Large intestine (tissue), 3 donors: ENCODE results near the gene EPHA10. TPM values are rescaled to one million over a fixed set of nuclear protein-coding genes. Genes with fewer than 3 reads are reported as not detected.
A peak's percentile ranks its signal among the peaks of the same experiment; 100 is the strongest.
"Not testable (repeated sequence)": the region's sequence is repeated elsewhere in the genome, so short reads cannot be mapped to it uniquely, and the experiment has no call there.

ENCODE experiments used
- DNase-seq, 2 donors: peaks; one replicate each; pipeline versions ENCODE4 v3.0.0 to v3.0.0-alpha.2; 2013
- H3K27ac ChIP-seq: one replicate; pipeline ENCODE4 v1.5.1; 2013; ENCODE audit warnings: low read length
- H3K27me3 ChIP-seq: 2 replicates; pipeline ENCODE4 v1.6.1; 2013; ENCODE audit warnings: low read length; ENCODE audit not compliant: control insufficient read depth, insufficient read depth
- H3K36me3 ChIP-seq: 2 replicates; pipeline ENCODE4 v1.6.1; 2013; ENCODE audit warnings: low read length; ENCODE audit not compliant: control insufficient read depth, insufficient read depth
- H3K4me1 ChIP-seq: one replicate; pipeline ENCODE4 v1.6.1; 2013; ENCODE audit warnings: low read length; ENCODE audit not compliant: control insufficient read depth, insufficient read depth
- H3K4me3 ChIP-seq: one replicate; pipeline ENCODE4 v1.5.1; 2013; ENCODE audit warnings: low read length
- H3K9me3 ChIP-seq: one replicate; pipeline ENCODE4 v1.6.1; 2013; ENCODE audit warnings: mild to moderate bottlenecking, low read depth, low read length, moderate library complexity; ENCODE audit not compliant: control insufficient read depth
- WGBS: methylation state at CpG from one replicate; pipeline ENCODE4 v1.1.5; 2013; ENCODE audit warnings: low lambda C conversion rate; ENCODE audit not compliant: insufficient coverage; 5-methylcytosine and 5-hydroxymethylcytosine counted together
- polyA plus RNA-seq: library from polyadenylated mRNA; unstranded; fragments of 120-200 nt; gene quantifications from one replicate; pipeline ENCODE4 v1.2.1, GENCODE V29; 2013

Gene EPHA10
- polyA plus RNA-seq, 1 donor: 1.2 TPM

DNA sequence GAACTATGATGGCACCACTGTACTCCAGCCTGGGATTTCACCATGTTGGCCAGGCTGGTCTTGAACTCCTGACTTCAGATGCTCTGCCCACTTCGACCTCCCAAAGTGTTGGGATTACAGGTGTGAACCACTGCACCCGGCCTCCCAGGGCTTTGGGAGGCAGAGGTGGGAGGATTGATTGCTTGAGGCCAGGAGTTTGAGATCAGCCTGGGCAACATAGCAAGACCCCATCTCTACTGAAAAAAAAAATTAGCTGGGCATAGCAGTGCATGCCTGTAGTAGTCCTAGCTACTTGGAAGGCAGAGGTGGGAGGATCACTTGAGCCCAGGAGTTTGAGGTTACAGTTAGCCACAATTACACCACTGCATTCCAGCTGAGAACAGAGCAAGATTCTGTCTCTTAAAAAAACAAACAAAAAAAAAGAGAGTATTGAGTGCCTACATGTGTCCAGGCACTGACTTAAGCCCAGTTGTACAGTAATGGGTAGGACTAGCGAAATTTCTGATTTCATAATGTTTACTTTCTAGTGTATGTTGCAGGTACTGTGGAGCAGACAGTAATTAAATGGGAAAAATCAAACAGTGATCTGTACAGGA lies 32.9 kb upstream of the EPHA10 start:
- DNase-seq: no peak
- WGBS: 100% methylated on average over 1 of the region's 3 CpGs
- H3K4me3 ChIP-seq: no peak overlapping the region
- peaks cover 3% of the 10 kb centered on the region for H3K4me1 ChIP-seq
- H3K27me3 ChIP-seq: peaks cover 14% of the 10 kb centered on the region
- no peak overlapping the region for H3K27ac ChIP-seq
- peaks cover 21% of the 10 kb centered on the region for H3K36me3 ChIP-seq
- no peaks in the 10 kb centered on the region for H3K9me3 ChIP-seq

DNA sequence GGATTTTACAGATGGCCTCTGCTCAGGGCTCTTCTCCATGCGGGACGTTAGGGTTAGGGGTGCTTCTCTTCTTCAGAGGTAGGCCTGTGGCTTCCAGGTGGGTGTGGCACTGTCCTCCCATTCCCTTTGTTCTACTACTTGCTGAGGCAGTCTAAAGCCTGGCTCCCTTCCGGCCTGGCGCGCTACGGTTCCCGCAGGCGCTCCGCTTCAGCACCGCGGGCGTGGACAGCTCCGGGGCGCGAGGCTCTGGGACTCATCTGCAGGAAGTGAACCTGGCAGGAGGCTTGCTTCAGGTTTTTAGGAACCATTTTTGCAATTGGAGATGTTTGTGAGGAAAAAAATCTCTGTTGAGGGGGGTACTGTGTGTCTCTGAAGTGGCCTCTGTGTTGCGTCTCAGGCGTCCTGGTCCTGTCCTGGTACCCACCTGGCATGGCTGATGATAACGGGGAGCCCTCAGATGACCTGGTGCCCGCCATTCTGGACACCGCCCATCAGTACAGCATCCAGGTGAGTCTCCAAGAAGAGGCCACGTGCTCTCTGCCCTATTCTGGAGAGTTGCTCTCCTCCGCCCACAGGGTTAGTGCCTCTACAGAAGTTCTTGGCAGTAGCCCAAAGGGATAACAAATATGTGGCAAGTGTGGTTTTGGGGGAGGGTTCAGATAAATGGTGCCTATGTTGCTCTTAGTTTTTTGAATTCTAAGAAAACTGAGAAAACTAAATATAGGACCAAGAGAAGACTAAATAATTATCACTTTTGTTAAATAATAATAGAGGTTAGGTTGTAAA lies 30.6 kb upstream of the EPHA10 start:
- Histone ChIP-seq H3K4me3 (no peak overlapping the region), H3K36me3 (peaks cover 9% of the 10 kb centered on the region), H3K27ac (no peak overlapping the region), H3K27me3 (peaks cover 33% of the 10 kb centered on the region), H3K9me3 (no peaks in the 10 kb centered on the region), H3K4me1 (peaks cover 3% of the 10 kb centered on the region)
- no CpG with 5 or more reads among the region's 22 CpGs for WGBS
- DNase-seq: peak; percentile 31 to 58

DNA sequence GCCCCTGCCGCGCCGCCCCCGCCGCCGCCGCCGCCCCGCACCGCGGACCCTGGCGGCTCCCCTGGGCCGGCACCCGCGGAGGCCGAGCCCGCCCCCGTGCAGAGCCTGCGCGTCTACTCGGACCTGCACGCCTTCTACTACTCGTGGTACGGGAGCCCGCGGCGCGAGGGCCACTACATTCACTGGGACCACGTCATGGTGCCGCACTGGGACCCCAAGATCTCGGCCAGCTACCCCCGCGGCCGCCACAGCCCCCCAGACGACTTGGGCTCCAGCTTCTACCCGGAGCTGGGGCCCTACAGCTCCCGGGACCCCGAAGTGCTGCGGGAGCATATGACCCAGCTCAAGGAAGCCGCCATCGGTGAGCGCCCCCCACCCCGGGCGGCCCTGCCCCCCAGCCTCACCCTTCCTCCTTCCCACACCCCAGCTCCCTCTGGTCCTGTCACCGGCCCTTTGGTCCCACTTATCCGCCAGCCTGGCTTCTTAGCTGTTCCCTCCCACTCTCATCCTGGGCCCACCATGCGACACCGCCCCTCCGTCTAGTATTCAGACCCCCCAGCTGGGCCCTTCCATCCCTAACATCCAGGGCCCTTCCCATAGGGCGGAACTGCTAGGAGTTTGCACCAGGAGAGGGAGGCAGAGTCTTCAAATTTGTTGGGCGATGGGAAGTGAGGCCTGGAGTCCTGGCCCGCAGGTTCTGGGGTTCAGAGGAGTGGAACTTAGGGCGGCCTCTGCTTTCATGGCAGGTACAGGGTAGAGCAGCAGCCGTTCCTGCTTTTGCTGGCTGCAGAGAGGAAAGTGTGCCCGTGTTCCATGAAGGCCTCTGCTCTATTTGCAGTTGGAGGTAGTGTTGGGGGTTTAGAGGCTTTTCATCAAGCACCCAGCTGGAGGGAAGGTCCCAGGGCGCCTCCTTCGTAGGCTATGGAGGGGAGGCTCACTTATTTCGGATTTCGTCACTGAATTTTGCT lies 29.7 kb upstream of the EPHA10 start:
- peaks cover 3% of the 10 kb centered on the region for H3K4me1 ChIP-seq
- no CpG with 5 or more reads among the region's 59 CpGs for WGBS
- no peak for DNase-seq
- H3K36me3 ChIP-seq: peaks cover 4% of the 10 kb centered on the region
- H3K4me3 ChIP-seq: peak overlapping the region; percentile 19
- H3K27ac ChIP-seq: no peak overlapping the region
- no peaks in the 10 kb centered on the region for H3K9me3 ChIP-seq
- peaks cover 36% of the 10 kb centered on the region for H3K27me3 ChIP-seq

DNA sequence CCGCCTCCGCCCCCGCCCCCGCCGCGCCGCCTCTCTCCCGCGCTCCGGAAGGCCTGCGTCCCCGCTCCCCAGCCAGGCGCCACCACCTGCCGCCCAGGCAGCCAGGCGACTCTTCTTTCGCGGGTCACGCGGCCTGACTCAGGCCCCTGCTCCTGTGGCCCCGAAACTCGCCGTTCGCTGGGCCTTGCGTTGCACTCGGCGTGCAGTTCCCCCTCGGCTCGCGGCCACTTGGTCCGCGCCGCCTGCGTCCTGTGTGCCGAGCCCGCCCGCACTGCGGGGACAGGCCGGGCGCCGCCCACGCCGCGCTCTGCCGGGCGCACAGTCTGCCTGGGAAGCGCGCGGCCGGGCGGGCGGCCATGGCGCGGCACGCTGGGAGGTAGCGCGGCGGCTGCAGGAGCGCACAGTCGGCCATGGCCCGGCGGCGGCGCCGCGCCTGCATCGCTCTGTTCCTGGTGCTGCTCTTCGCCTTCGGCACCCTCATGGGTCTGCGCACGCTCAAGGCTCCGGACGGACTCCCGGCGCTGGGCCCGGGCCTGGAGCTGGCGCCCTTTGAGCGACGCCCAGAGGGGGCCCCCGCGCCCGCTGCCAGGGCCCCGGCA lies 29.0 kb upstream of the EPHA10 start, which contains the start of gene MANEAL:
MANEAL (plus strand) TSS at position 75 of the 599 bp plus-strand sequence; CDS start at position 411, 336 bp downstream.
- WGBS: no CpG with 5 or more reads among the region's 82 CpGs
- Histone ChIP-seq H3K36me3 (no peaks in the 10 kb centered on the region), H3K4me3 (peak within 1 kb of the TSS; percentile 19), H3K9me3 (no peaks in the 10 kb centered on the region), H3K27ac (no peak within 1 kb of the TSS), H3K27me3 (peaks cover 36% of the 10 kb centered on the region), H3K4me1 (peaks cover 3% of the 10 kb centered on the region)
- DNase-seq: peak in 1 of 2 donors; percentile 62

DNA sequence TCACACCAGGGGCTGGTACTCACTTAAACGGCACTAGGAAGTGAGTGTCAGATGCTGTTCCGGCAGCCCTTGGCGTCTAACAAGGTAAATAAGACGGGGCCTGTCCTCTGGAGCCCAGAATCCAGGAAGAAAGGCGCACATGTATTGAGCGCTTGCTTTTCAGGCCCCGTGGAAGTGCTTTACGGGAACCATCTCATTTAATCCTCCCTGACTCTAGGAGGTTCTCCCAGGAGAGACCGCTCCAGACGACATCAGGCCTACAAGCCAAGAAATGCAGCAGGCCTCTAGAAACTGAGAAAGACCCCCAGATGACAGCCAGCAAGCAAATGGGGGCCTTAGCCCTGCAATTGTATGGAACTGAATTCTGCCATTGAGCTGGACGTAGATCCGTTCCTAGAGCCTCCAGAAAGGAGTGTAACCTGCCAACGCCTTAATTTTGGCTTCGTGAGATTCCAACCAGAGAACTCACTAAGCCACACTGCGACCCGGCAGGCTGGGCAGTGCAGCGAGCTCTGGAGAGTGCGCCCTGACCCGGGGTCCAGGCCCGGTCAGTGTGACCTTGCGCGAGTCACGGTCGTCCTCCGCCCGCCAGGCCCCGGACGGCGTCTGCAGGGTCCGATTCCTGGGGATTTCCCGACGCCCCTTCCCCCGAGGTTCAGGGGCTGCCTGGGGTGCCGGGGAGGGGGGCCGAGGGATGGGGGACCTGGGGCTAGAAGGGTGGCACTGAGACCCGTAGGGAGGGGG lies 28.2 kb upstream of the EPHA10 start:
- Histone ChIP-seq H3K36me3 (no peaks in the 10 kb centered on the region), H3K4me3 (no peak overlapping the region), H3K9me3 (no peaks in the 10 kb centered on the region), H3K27me3 (peaks cover 36% of the 10 kb centered on the region), H3K4me1 (peaks cover 3% of the 10 kb centered on the region), H3K27ac (no peak overlapping the region)
- WGBS: no CpG with 5 or more reads among the region's 36 CpGs
- DNase-seq: no peak

DNA sequence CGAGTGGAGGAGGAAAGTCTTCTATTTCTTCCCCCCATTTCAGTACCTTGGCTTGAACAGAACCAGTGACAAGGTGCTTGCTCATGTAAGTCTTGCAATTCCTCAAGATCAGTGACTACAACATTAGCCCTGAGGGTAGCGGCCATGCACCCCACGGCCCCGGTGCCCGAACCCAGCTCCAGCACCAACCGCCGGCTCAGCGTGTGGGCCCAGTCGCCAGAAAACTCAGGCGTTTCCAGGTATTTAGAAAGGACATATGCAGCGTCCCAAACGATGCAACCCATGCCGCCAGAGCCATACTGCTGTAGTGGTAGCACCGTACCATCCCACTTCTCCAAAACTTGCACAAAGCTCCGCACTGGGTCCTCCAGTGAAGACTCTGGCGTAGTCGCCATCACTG lies 17.6 kb upstream of the EPHA10 start:
- no CpG with 5 or more reads among the region's 17 CpGs for WGBS
- DNase-seq: no peak

DNA sequence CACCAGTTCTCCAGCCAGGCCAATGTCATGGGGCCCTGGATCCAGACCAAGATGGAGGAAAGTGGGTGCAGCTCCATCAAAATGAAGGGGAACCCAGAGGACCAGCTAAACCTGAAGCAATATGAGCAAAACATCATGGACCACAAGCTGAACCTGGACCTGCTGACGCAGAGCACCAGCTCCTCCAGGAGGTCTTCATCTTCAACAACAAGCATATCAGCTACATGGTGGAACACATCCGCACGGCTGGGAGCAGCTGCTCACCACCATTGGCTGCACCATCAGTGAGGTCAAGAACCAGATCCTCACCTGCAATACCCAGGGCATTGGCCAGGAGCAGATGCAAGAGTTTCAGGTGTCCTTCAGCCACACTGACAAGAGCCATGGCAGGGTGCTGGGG lies 13.7 kb upstream of the EPHA10 start:
- H3K4me1 ChIP-seq: no peaks in the 10 kb centered on the region

More for the DNA sequence above, 17.6 kb upstream of the EPHA10 start:
- no peaks in the 10 kb centered on the region for H3K27me3 ChIP-seq
- H3K4me3 ChIP-seq: no peak overlapping the region
- no peaks in the 10 kb centered on the region for H3K4me1 ChIP-seq
- H3K36me3 ChIP-seq: no peaks in the 10 kb centered on the region
- H3K9me3 ChIP-seq: no peaks in the 10 kb centered on the region
- no peak overlapping the region for H3K27ac ChIP-seq

DNA sequence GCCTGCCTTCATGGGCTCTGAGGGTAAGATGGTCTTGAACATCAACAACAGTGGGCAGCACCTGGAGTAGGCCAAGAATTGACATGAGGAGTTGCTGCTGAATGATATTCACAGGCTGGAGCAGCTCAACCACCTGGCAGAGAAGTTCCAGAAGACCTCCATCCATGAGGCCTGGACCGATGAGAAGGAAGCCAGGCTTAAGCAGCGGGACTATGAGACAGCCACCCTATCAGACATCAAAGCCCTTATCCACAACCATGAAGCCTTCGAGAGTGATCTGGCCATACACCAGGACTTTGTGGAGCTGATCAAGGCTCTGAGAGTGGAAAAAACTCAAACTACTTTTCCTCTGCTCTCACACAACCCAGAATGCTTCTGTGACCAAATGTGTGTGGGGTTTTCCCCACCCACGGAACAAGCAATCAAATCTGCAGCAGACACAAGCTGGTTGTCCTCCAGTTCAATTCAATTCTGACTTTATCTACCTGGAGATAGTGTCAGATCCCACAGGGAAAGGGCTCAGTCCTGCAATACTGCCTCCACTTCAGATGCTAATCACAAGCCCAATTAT lies 12.1 kb upstream of the EPHA10 start:
- no peaks in the 10 kb centered on the region for H3K36me3 ChIP-seq
- no peaks in the 10 kb centered on the region for H3K4me1 ChIP-seq
- no peaks in the 10 kb centered on the region for H3K27me3 ChIP-seq
- H3K27ac ChIP-seq: no peak overlapping the region
- WGBS: no CpG with 5 or more reads among the region's 4 CpGs
- no peak overlapping the region for H3K4me3 ChIP-seq
- DNase-seq: no peak
- no peaks in the 10 kb centered on the region for H3K9me3 ChIP-seq

More for the DNA sequence above, 13.7 kb upstream of the EPHA10 start:
- WGBS: no CpG with 5 or more reads among the region's 3 CpGs
- H3K27me3 ChIP-seq: no peaks in the 10 kb centered on the region
- no peak for DNase-seq
- H3K36me3 ChIP-seq: no peaks in the 10 kb centered on the region
- no peaks in the 10 kb centered on the region for H3K9me3 ChIP-seq
- no peak overlapping the region for H3K27ac ChIP-seq
- H3K4me3 ChIP-seq: no peak overlapping the region

DNA sequence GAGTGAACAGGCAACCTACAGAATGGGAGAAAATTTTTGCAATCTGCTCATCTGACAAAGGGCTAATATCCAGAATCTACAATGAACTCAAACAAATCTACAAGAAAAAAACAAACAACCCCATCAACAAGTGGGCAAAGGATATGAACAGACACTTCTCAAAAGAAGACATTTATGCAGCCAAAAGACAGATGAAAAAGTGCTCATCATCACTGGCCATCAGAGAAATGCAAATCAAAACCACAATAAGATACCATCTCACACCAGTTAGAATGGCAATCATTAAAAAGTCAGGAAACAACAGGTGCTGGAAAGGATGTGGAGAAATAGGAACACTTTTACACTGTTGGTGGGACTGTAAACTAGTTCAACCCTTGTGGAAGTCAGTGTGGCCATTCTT lies 6.5 kb upstream of the EPHA10 start:
- H3K27ac ChIP-seq, H3K9me3 ChIP-seq, H3K4me1 ChIP-seq, H3K4me3 ChIP-seq, DNase-seq, H3K36me3 ChIP-seq: not testable (repeated sequence)
- H3K27me3 ChIP-seq: peaks cover 16% of the 10 kb centered on the region
